ENCODE results near the gene ERI3. TPM values are rescaled to one million over a fixed set of nuclear protein-coding genes. Genes with fewer than 3 reads are reported as not detected.

ERI3 gene
- total and polyA plus RNA-seq, 2 donors (not counting 3 experiments of a cell fraction or from before 2014, with no cell fraction given) = 45.3 to 94.0 TPM

- POLR2A ChIA-PET = no interaction called here
- Histone ChIP-seq H3K9me1 (replicated peaks; ENCODE audit: control insufficient read depth, extremely low read depth, insufficient read depth, low read length) (no peaks in the 10 kb centered on the region), H3K4me2 (ENCODE audit: insufficient read depth, low read length) (no peak overlapping the region), H3K79me2 (ENCODE audit: control insufficient read depth, insufficient read depth, low read length) (no peaks in the 10 kb centered on the region), H3K4me3 (replicated peaks in 1 of 3; ENCODE audit: insufficient read depth in 1 of 3, low read depth in 1 of 3, low read length in 3 of 3) (no peak overlapping the region), H2AFZ (ENCODE audit: low read depth, low read length) (no peak overlapping the region), H3K9ac (replicated peaks; ENCODE audit: extremely low read depth, insufficient read depth, low read length) (no peak overlapping the region), H3K36me3 (ENCODE audit: control insufficient read depth in 2 of 2, extremely low read depth in 1 of 2, insufficient read depth in 2 of 2, low read length in 2 of 2) (peaks cover 0 to 11% of the 10 kb centered on the region in 2 experiments), H3K9me3 (replicated peaks; ENCODE audit: control insufficient read depth, insufficient read depth, low read length) (no peaks in the 10 kb centered on the region), H3K27me3 (ENCODE audit: control insufficient read depth in 2 of 2, insufficient read depth in 2 of 2, low read length in 2 of 2) (no peaks in the 10 kb centered on the region), H3K4me1 (ENCODE audit: control insufficient read depth, extremely low read depth, insufficient read depth, low read length) (no peaks in the 10 kb centered on the region), H4K20me1 (replicated peaks; ENCODE audit: control insufficient read depth, extremely low read depth, insufficient read depth, low read length) (no peaks in the 10 kb centered on the region), H3K27ac (ENCODE audit: insufficient read depth, low read depth, low read length) (no peak overlapping the region)
- DNase-seq (ENCODE audit: low read depth, low spot score) = no peak
- intact Hi-C loops (cut with micrococcal nuclease) = no loop called here
- CTCF ChIA-PET = interaction anchor here (1.2 kb wide), 1 partner anchor 10 kb away, joined by 4 read pairs; no protein-coding TSS in a partner anchor
- dilution Hi-C loops (cut with MboI; ENCODE audit: extremely low pct_ligation_motif_present, low sequenced_read_pairs) = no loop called here
- TF ChIP-seq MAX (IDR thresholded peaks at IDR 0.05; ENCODE audit: insufficient read depth, insufficient read length) = no peak
- no peak for TF ChIP-seq GATA2 (IDR thresholded peaks at IDR 0.05; ENCODE audit: insufficient read depth, insufficient read length, low read depth, low read length)
- TF ChIP-seq EZH2 (IDR thresholded peaks at IDR 0.05; ENCODE audit: borderline replicate concordance, low read depth, low read length, severe bottlenecking) = no peak
- TF ChIP-seq MYC (IDR thresholded peaks at IDR 0.05; ENCODE audit: low read depth, low read length) = no peak
- TF ChIP-seq FOS (IDR thresholded peaks at IDR 0.05; ENCODE audit: borderline replicate concordance, insufficient read depth, low read length) = no peak
- TF ChIP-seq POLR2A (IDR thresholded peaks at IDR 0.05; ENCODE audit: low read depth, low read length) = no peak
- TF ChIP-seq CTCF (IDR thresholded peaks at IDR 0.05; ENCODE audit: extremely low read depth in 1 of 2, insufficient read depth in 1 of 2, low read depth in 1 of 2, low read length in 2 of 2) = no peak
- no peak for TF ChIP-seq JUN (IDR thresholded peaks at IDR 0.05; ENCODE audit: borderline replicate concordance, insufficient read depth, insufficient read length, low read depth)
- TF ChIP-seq POLR2AphosphoS5 (IDR thresholded peaks at IDR 0.05; ENCODE audit: insufficient read depth, low read depth, low read length) = no peak
- BruUV-seq (replicated peaks) = no TSS peak
- no peak for FAIRE-seq
Measured at GRCh38 chr1:44283524-44284173, 71.4 kb downstream of the ERI3 start.

Measured in endothelial cell of umbilical vein (primary cell).